NCI-H2029 (cell line): ENCODE results near the gene N4BP2L1.

Source experiments
- DNase-seq: peaks from one replicate; lab custom pipeline; 2025; lab: John Stamatoyannopoulos, UW

Gene N4BP2L1

DNA sequence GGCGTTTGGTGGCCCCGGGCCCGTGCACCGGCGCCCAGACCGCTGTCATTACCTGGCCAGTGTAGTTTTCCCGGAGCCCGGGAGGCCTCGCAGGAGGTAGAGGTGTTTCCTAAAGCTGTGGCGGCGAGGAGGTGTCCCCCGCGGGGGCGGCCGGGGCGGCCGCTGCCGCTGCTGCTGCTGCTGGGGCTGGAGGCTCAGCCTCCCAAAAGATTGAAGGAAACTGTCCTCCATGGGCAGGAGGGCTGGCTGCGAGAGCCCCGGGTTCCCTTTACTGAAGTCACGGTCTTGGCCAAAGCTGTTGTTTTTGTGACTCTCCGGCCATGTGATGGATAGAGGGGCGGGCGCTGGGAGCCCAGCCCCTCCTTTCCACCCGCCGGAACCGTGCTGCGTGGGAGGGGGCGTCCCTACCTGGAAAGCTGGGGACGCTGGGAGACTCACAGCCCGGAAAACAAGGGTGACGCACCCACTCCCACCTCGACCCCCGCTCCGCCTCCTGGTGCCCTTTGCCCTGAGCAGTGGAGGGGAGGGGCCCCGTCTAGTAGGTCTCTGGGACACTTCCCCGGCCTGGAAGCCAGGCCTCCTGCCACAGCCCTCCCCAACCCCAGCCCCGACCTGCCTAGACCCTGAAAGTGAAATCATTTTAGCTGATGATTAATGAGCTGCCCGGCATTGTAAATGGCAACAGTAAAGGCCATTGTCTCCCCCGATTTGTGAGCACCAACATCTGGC is at the start of gene N4BP2L1:
TSS of gene N4BP2L1 (minus strand) at position 279 of the 729 bp plus-strand sequence. CDS start at position 231, 48 bp downstream.
- DNase-seq: no peak

DNA sequence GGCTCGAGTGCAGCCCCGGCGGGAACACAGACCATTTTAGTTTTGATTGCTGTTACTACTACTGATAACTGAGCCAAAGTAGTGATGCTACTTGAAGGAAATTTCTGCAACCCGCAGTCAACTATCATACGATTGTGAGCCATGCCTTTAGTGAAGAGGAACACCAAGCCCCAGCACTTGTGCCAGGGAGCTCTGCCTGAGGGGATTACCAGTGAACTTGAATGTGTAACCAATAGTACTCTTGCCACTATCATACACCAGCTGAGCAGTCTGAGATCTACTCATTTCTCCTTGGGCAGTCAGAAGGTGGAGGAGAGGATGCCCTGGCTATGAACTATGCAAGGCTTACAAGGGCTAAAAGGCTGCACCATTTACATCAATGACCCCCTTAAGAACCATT is 49.0 kb upstream of the N4BP2L1 start:
- DNase-seq: no peak

DNA sequence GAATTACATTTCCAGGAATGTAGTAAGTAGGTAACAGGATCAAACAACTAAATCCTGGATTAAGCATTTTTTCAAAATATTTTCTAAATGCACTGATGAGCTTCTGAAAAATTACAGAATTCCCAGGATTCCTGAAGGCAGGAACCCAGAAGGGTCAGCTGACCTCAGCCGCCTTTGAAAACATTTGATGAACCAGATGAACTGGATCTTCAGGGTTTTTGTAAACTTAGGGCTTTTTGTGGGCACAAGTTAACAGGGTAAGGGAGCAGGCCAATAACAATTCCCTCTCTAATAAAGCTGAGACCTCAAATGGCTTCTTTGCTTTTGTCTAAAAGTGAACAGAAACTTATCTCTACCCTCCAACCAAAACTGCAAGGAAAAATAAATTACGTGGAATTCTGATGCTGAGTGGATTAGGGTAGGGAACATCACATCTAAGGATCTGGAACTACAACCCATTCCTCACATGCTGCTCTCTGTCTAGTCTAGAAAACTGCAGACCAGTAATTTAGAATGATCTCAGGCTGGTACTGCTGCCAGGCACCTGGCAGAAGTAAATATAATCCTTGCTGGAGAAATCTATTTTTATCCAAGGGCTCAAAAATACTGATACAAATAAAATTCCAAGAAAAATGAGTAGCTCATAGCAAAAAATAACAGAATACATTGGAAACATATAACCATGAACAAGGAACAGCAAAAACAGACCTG is 48.2 kb upstream of the N4BP2L1 start:
- DNase-seq: no peak

DNA sequence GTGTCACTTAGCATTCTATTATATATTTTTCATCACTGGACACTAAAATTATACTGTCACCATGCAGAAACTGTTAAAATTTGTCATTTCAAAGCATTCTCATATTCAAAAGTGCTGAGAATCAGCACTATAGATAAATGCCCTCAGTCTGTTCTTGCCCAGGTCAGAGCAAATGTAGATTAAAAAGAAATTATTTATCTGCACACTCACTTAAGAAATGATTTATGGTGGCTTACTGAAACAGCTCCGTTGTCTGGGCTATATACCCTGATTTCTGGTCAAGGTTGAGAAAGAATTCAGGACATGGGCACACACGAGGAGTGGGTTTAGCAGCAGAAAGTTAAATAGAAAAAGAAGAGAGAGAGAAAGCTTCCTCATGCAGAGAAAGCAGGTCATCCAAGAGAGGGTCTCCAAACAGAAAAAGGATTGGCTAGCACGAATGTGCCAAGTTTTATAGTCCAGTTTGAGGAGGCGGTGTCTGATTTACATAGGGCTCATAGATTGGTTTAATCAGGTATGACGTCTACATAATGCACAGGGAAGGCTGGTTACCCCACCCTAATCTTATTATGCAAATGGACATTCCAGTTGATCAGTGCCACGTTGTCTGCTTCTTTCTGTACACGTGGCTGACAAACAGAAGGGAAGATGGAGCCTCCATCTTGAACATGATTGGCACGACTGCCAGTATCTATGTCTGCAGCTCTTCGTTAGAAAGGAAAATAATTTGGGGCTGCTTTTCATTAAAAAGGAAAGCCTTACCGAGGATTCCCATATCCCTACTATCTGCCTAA is 47.3 kb upstream of the N4BP2L1 start:
- no peak for DNase-seq

DNA sequence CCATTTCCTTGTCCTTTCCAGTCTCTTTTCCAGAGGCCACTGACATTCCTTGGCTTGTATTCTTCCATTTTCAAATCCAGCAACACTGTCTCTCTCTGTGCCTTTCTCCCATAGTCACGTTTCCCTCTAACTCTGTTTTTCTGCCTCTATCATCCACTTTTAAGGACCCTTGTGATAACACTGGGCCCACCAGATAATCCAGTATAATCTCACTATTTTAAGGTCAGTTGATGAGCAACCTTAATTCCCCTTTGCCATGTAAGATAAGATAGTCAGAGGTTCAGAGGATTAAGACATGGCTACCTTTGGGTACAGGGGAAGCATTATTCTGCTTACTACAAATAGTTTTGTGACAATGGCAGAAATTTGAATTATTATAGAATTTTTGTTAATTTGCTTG is 45.7 kb upstream of the N4BP2L1 start:
- DNase-seq: no peak

DNA sequence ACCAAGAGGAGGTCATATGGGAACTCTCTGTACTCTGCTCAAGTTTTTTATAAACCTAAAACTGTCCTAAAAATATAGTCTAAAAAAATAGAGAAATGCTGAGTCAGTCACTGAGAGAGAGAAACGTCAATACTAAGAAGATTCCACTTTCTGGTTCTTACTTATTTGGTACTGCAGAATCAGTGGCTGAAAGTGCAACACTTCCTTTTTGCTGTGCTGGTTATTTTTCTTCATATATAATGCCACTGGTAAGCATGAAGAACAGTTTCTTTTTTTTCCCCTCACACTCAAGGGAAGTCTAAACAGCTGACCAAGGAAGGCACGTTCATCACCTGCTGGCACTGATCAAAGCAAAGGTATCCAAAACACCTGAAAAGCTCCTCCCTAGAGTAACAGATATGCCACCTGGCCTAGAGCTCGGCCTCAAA is 44.3 kb upstream of the N4BP2L1 start:
- DNase-seq: no peak

DNA sequence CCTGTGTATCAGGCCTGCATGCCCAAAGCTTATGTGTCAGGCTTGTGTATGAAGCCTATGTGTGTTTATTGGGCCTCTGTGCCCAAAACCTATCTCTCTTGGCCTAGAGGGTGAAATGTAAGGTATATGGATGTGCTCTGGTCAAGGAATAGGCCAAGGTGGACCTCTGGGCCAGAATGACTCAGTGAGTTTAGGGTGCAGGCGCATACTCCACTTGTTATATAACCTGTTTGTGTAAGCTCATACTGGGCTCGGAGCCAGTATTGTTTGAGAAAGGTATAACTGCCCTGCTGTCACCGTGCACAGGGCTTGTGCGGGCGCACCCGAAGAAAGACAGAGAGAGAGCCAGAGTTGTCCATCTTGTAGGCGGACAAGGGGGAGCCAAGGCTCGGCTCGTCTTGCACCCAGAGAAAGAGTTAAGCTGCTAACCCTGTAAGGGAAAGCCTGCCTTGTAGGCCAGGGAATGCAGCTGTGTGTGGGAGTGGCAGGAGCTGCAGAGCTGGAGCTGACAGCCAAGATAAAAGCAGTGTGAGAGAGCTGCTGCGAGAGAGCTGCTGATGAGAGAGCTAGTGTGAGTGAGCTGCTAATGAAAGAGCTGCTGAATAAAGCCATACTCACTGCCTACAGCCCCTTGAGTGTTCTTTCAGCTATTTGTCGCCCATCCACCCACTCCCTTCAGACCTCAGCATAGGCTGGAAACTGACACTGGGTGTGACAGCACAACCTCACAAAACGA is 43.4 kb upstream of the N4BP2L1 start:
- DNase-seq: no peak

DNA sequence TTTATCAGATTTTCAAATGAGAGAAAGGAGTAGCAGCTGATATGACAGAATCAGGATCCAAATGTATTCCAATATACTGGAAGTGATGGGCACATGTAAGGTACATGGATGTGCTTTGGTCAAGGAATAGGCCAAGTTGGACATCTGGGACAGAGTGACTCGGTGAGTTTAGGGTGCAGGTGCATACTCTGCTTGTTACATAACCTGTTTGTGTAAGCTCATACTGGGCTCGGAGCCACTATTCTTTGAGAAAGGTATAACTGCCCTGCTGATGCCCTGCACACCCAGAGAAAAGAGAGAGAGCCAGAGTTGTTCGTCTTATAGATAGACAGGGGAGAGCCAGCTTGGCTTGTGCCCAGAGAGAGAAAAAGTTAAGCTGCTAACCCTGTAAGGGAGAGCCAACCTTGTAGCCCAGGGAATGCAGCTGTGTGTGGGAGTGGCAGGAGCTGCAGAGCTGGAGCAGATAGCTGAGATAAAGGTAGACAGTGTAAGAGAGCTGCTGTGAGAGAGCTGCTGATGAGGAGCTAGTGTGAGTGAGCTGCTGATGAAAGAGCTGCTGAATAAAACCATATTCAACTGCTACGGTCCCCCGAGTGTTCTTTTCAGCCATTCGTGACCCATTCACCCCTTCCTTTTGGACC is 40.7 kb upstream of the N4BP2L1 start:
- DNase-seq: no peak

DNA sequence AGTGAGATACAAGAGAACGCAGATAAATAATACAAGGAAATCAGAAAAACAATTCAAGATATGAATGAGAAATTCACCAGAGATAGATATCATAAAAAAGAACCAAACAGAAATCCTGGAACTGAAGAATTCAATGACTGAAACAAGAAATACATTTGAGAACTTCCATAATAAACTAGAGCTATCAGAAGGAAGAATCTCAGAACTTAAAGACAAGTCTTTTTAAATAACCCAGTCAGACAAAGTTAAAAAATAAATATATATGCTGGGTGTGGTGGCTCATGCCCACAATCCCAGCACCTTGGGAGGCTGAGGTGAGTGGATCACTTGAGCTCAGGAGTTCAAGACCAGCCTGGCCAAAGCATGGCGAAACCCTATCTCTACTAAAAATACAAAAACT is 28.7 kb upstream of the N4BP2L1 start:
- no peak for DNase-seq

DNA sequence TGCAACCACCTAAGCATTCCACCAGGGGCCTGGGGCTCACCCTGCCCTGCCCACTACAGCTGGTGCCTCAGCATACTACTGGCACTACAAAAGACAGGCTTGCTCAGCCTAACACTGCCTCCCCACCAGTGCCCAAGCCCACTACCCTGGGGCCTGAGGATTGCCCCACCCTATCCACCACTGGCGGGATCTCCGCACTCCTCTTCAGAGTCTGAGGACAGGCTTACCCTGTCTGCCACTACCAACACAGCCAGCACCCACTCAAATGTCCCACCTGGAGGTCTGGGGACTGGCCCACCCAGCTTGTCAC is 27.6 kb upstream of the N4BP2L1 start:
- no peak for DNase-seq

DNA sequence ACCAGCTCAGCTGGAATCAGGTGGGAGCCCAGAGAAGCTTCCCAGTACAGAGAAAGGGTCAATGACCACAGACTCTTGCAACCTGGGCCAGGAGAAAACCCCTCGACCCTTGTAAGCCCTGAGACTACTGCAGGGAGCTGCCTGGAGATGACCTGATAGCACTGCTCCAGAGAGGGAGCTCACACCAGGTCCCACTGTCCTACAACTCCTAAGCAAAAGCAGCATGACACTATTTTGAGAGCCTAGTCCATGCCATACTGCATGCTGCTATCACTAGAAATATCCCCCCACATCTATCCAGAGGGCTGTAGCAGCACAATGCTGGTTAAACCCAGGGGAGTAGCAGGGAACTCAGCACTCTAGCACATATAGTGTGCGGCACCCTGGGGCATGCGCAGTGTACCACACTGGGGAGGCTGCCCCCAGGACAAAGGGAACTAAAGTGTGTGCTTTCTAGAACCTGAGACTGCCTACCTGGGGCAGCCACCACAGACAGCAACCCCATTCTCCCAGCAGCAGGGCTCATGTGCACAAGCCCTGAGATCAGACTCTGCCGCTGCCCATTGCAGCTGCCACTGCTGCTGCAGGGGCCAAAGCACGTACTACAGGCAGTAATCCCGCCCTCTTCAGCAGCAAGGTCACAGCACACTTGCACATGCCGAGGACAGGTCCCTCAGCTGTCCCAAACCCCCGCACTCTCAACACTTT is 27.1 kb upstream of the N4BP2L1 start:
- no peak for DNase-seq

DNA sequence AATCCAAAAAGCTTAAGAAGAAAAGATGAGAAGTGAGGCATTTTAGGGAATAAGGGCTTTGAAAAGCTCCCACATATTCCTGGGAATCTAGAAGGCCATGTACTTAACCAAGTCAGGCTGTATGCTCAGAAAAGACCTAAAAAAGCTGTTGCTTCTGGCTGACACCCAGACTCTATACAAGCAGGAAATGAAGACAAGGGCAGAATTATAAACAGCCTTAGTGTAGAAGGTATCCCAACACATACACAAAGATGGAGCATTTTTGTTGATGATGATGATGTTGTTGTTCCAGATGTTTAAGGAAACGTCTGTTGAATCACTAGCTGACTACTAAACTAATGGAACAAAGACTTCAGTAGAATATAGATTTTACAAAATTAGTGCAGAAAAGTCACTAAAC is 26.1 kb upstream of the N4BP2L1 start:
- no peak for DNase-seq

DNA sequence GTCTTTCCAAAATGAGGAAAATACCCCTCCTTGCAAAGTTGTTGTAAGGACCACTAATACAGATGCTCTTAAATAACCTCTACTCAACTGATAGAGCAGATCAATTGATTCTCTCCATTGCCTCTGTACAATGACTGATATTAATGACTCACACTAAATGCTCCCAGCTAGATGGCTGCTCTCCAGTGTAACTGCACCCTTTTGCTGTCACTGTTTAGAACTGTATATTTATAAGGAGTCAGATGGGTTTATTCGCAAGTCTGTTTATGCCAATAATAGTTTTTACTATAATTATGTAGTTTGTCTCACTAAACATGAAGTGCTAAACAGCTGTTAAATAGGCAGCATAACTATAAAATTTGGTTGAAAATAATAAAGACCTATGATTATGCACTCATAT is 21.0 kb upstream of the N4BP2L1 start:
- DNase-seq: no peak

DNA sequence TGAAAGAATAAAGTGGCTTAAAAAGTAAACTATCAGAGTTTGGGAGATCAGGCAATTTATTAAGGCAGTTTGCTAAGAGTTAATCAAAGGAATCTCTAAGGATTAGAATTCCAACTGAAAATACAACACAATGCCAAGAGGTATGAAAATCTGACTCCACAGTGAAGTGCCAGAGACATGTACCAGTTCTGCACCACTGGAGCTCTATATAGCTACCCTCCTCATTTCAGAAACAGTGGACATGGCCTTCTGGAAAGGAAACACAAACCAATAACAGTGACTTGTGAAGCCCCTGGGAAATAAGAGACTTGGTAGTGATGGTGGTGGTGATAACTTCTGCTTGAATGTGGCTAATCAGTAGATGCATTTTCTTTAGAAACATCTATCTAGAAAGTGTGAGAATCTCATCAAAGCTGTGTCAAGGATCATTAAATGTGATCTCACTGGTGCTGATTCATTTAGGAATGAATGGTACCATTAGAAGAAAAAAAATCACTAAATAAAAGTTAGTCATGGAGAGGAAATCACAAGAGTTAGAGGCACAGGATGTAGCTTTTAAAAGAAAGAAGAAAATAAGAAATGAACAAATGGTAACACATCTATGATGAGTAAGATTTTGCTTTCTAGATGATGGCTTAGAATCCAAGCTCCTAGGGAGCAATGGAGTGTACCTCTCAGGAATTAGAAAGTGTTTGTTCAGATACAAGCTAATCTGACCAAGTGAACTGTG is 20.1 kb upstream of the N4BP2L1 start:
- DNase-seq: no peak

DNA sequence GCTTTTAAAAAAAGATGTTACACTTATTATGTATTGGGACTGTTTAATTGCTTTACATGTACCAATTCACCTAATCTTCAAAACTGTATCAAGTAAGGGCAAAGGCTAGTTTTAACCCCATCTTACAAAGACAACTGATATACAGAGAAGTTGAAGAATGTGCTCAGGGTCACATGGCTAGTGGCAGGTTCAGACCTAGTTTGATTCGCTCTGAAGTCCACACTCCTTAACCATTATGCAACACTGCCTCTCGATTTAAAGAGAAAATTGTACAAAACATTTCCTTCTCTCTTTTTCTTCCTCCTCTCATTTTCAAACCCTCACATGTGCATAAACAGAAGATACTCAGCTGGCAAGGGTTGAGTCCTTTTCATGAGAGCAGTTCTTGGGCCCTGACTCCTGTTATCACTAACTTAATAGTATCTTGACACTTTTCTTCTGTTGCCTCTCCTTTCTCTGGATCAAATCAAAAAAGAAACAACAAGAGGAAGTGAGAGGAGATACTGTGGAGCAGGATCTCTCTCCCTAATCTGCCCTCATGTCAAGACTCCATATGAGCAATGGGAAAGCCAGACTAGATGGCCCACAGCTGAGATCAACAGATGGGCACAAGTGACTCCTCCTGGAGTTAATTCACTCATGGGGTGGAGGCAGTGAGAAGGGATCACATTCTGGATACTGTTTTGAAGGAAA is 19.0 kb upstream of the N4BP2L1 start:
- DNase-seq: no peak

DNA sequence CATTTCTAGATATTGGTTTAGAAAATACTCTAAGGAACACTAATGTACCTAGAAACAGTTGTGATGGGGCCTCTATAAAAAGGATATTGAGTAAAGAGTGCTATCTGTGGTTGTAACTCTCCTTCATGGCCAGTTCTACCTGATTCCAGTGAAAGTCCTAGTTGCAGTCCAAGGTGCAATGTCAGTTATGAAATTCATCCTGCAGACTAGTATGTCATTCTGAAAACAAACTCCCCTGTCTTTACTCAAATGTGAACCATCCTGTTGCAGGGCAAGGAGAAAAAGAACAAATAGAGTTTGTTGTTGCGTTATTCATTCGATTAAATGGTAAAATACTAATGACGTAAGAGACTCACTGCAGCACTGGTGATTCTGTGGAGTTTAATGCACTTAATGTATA is 18.3 kb upstream of the N4BP2L1 start:
- no peak for DNase-seq

DNA sequence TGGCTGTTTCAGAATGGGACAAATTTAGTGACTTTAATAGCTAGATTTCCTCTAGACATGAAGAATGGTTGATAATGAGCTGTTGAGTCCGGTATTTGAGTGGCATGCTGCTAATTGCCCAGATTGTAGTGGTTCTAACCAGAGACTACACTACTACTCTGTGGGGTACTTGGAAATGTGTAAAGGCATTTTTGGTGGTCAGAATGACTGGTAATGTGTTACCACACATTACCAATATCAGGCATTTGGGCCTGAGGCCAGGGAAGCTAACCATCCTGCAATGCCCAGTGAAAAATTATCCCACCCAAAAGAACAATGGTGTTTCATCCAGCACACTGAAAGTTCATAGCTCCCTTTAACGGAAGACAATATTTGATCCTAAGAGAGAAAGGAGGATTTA is 17.5 kb upstream of the N4BP2L1 start:
- no peak for DNase-seq

DNA sequence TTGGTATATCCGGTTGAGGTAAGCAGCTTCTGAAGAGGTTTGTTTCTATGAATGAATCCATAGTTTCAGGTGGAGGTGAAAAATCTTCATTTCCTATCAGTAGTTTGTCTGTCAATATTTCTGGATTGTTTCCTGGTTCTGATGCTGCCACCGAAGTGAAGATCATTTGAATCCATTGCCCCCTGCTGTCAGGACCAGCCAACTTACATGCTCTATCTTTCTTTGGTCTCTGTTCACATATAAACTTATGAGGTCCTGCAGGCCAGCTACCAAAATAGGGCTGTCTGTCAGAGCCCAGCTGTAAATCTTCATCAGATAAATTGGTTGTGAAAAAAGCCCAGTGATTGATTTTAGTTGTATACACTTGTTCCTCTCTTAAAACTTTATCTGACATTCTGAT is 15.2 kb upstream of the N4BP2L1 start:
- no peak for DNase-seq

DNA sequence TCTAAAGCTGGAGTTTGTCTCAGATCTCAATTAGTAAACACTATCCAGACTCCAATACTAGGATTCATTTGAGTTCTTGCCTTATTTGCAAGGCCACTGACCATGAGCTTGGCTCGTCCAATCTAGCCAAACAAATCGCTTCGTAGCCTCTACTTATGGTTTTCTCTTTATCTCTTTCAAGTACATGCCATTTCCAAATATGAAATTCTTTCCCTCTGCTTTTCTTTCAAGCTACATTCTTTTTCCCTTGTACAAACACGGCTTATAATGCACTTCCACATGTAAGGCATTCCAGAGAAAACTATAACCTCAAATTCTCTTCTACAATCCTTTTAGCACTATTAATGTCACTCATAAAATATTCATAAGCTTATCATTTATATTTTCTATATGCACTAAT is 10.9 kb upstream of the N4BP2L1 start:
- DNase-seq: no peak

DNA sequence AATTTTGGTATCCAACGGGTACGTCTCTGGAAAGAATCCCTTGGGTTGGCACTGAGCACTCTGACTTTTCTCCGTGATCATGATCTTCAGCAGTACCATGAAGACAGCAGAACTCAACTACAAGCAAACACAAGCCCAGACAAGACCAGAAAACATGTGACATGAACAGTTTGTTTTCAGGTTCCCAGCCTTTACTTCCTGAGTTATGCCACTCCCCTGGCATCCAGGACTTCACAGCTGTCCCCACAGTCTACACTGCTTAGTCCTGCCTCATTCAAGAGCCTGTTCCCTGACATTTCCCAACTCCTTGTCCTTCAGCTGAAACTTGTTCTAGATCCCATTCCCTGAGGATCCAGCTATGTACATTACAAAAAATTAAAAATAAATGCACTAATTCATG is 4.9 kb upstream of the N4BP2L1 start:
- DNase-seq: no peak
